HepG2 (cell line): ENCODE measurements around the gene PROM2. TPM values are rescaled to one million over a fixed set of nuclear protein-coding genes. Genes with fewer than 3 reads are reported as not detected.

Source experiments
- ATAC-seq: fragments of 200-7000 bp; cut with Tn5 transposase; 3 replicates; pipeline ENCODE4 v1.9.1; 2020; ENCODE audit warnings: mild to moderate bottlenecking, moderate library complexity
- BruUV-seq: library from RNA; stranded (reverse); fragments of 400-500 nt; replicated peaks from 2 replicates; lab custom pipeline; 2021; lab: Mats Ljungman, UMichigan
- CTCF ChIA-PET: fragments of 300-600 bp; formaldehyde crosslinking; extraction: SDS; loops from one replicate; lab custom pipeline; 2021; ENCODE audit warnings: low total read pairs, inconsistent platforms, low intra/inter-chr PET ratio; lab: Yijun Ruan, JAX
- POLR2A ChIA-PET: fragments of 350-600 bp; sonication (Branson Sonifier 250); formaldehyde crosslinking; loops from one replicate; lab custom pipeline; 2020; ENCODE audit warnings: antibody characterized with exemption, inconsistent platforms; lab: Yijun Ruan, JAX
- DNase-seq: peaks from one replicate; pipeline ENCODE4 v3.0.0-alpha.2; 2015; ENCODE audit warnings: low spot score
- FAIRE-seq: peaks from 3 replicates; lab custom pipeline; 2011; peaks lifted over from hg19 to GRCh38; lab: Jason Lieb, UNC
- H2AFZ ChIP-seq: one replicate; pipeline ENCODE4 v1.6.1; 2011; ENCODE audit warnings: low read length, inconsistent platforms
- H3K27ac ChIP-seq: fragments of 300-600 bp; 3 replicates; pipeline ENCODE4 v1.8.0; 2011; ENCODE audit warnings: mixed run types, mild to moderate bottlenecking, mixed read lengths, low read length, inconsistent platforms; ENCODE audit not compliant: insufficient read depth; ENCODE audit errors: extremely low read length
- H3K27me3 ChIP-seq, 2 experiments: fragments of 200-600 bp in 1 of 2; 2 replicates in 1 of 2; 3 replicates in 1 of 2; pipeline versions ENCODE4 v1.6.0 to v1.8.0; 2011; ENCODE audit warnings: low read length in 2 of 2, mild to moderate bottlenecking in 2 of 2, moderate library complexity in 2 of 2, inconsistent platforms in 1 of 2; ENCODE audit not compliant: insufficient read depth in 2 of 2, control insufficient read depth in 1 of 2
- H3K36me3 ChIP-seq, 2 experiments: fragments of 200-600 bp in 1 of 2; replicated peaks in 1 of 2; 2 replicates in 1 of 2; 3 replicates in 1 of 2; pipeline versions ENCODE4 v1.5.1 to v1.8.0; 2011; ENCODE audit warnings: low read length in 2 of 2, inconsistent platforms in 1 of 2; ENCODE audit not compliant: insufficient read depth in 2 of 2, control insufficient read depth in 1 of 2
- H3K4me1 ChIP-seq: 2 replicates; pipeline ENCODE4 v1.5.1; 2012; ENCODE audit warnings: low read length, inconsistent platforms; ENCODE audit not compliant: insufficient read depth
- H3K4me2 ChIP-seq: 2 replicates; pipeline ENCODE4 v1.6.0; 2011; ENCODE audit warnings: low read depth, low read length, inconsistent platforms
- H3K4me3 ChIP-seq, 3 experiments: fragments of 200-600 bp in 1 of 3; sonication (generic), shearing (Covaris generic) in 1 of 3; replicated peaks in 1 of 3; 2 replicates each; pipeline ENCODE4 v1.5.1; 2011 to 2016; ENCODE audit warnings: low read length in 3 of 3, inconsistent platforms in 2 of 3, low read depth in 2 of 3, mild to moderate bottlenecking in 2 of 3, control low read depth in 1 of 3, mixed read lengths in 1 of 3; ENCODE audit not compliant: insufficient read depth in 1 of 3
- H3K79me2 ChIP-seq: one replicate; pipeline ENCODE4 v1.6.1; 2011; ENCODE audit warnings: low read length, inconsistent platforms; ENCODE audit not compliant: insufficient read depth
- H3K9ac ChIP-seq: 2 replicates; pipeline ENCODE4 v1.6.0; 2011; ENCODE audit warnings: mild to moderate bottlenecking, low read depth, low read length, inconsistent platforms; ENCODE audit not compliant: insufficient read depth
- H3K9me3 ChIP-seq: 2 replicates; pipeline ENCODE4 v1.5.1; 2012; ENCODE audit warnings: mild to moderate bottlenecking, low read length
- H4K20me1 ChIP-seq: 2 replicates; pipeline ENCODE4 v1.6.0; 2011; ENCODE audit warnings: inconsistent platforms, mild to moderate bottlenecking, low read length, moderate library complexity; ENCODE audit not compliant: insufficient read depth
- DNMT3B ChIP-seq: conservative IDR thresholded peaks from 2 replicates; pipeline ENCODE4 v1.6.1; 2016; ENCODE audit warnings: missing biosample characterization, control low read depth
- ETV5 ChIP-seq: IDR thresholded peaks from 2 replicates; pipeline ENCODE4 v1.6.1; 2018; ENCODE audit warnings: missing biosample characterization, missing genetic modification reagents, inconsistent platforms, borderline replicate concordance
- GTF2F1 ChIP-seq: fragments of 150-350 bp; IDR thresholded peaks from 2 replicates; pipeline ENCODE4 v1.6.1; 2014; ENCODE audit warnings: low read length
- HIC2 ChIP-seq: sonication (generic); formaldehyde crosslinking; IDR thresholded peaks from 2 replicates; pipeline ENCODE4 v1.9.0; 2022; ENCODE audit warnings: low read depth, missing genetic modification reagents
- HNRNPH1 ChIP-seq: fragments of 200-400 bp; formaldehyde crosslinking; optimal IDR thresholded peaks from 2 replicates; pipeline ENCODE3; 2017; ENCODE audit warnings: mild to moderate bottlenecking, low read depth, low read length
- JUN ChIP-seq: sonication (generic); formaldehyde crosslinking; IDR thresholded peaks from 2 replicates; pipeline ENCODE4 v1.4.0; 2020; ENCODE audit warnings: mild to moderate bottlenecking, missing genetic modification reagents
- MED13 ChIP-seq: sonication (generic); formaldehyde crosslinking; IDR thresholded peaks from 2 replicates; pipeline ENCODE4 v1.5.0; 2020; ENCODE audit warnings: missing genetic modification reagents
- POLR2A ChIP-seq, 2 experiments: IDR thresholded peaks; 2 replicates each; pipeline ENCODE4 v1.6.1; 2011; ENCODE audit warnings: low read depth in 2 of 2, low read length in 2 of 2, mild to moderate bottlenecking in 1 of 2, moderate library complexity in 1 of 2; ENCODE audit not compliant: insufficient read depth in 1 of 2
- PRDM15 ChIP-seq: sonication (generic); formaldehyde crosslinking; IDR thresholded peaks from 2 replicates; pipeline ENCODE4 v1.4.0; 2020; ENCODE audit warnings: missing genetic modification reagents
- ZBTB8A ChIP-seq: sonication (generic); formaldehyde crosslinking; IDR thresholded peaks from 2 replicates; pipeline ENCODE4 v1.4.0; 2020; ENCODE audit warnings: mild to moderate bottlenecking, low read depth, missing genetic modification reagents, borderline replicate concordance
- ZNF329 ChIP-seq: sonication (generic); formaldehyde crosslinking; IDR thresholded peaks from 2 replicates; pipeline ENCODE4 v1.9.0; 2021; ENCODE audit warnings: low read depth, mild to moderate bottlenecking, missing genetic modification reagents
- ZNF33A ChIP-seq: sonication (generic); formaldehyde crosslinking; IDR thresholded peaks from 2 replicates; pipeline ENCODE4 v1.5.1; 2020; ENCODE audit warnings: missing genetic modification reagents, mild to moderate bottlenecking, moderate library complexity, borderline replicate concordance
- ZNF576 ChIP-seq: sonication (generic); formaldehyde crosslinking; IDR thresholded peaks from 2 replicates; pipeline ENCODE4 v1.4.0; 2020; ENCODE audit warnings: mild to moderate bottlenecking, missing genetic modification reagents
- WGBS: methylation state at CpG from one replicate; pipeline ENCODE4 v1.1.6; 2017; ENCODE audit warnings: low lambda C conversion rate; 5-methylcytosine and 5-hydroxymethylcytosine counted together
- in situ Hi-C: cut with HindIII; loops from 2 replicates; pipeline ENCODE4 v1.10.0; 2017; ENCODE audit warnings: low pct_unique_long_range_greater_than_20kb; ENCODE audit not compliant: extremely low pct_ligation_motif_present
- intact Hi-C: fragments of 100-400 bp; cut with micrococcal nuclease; formaldehyde crosslinking; loops from one replicate; pipeline ENCODE4 v1.10.0; 2022; ENCODE audit not compliant: unreplicated experiment
- polyA plus RNA-seq, 8 experiments: library from polyadenylated mRNA; depleted of rRNA in 3 of 8; stranded (reverse) in 7 of 8; unstranded in 1 of 8; fragments of >200 nt; fragmentation: Illumina TruSeq in 4 of 8; extraction: Trizol in 4 of 8; gene quantifications; 2 replicates each; pipeline versions ENCODE4 v1.2.1 to v1.2.3, GENCODE V29; 2011 to 2016; ENCODE audit warnings: low read depth in 4 of 8, missing spikeins in 1 of 8, mixed read lengths in 1 of 8; ENCODE audit not compliant: insufficient read depth in 1 of 8
- total RNA-seq, 5 experiments: library from RNA; depleted of rRNA; stranded (reverse); fragments of >200 nt; fragmentation: Illumina TruSeq; extraction: Trizol; gene quantifications; 2 replicates each; pipeline ENCODE4 v1.2.3, GENCODE V29; 2016; ENCODE audit warnings: low read depth in 1 of 5
- TF ChIP-seq, protein P1 (sequence below): sonication (generic); formaldehyde crosslinking; IDR thresholded peaks from 2 replicates; pipeline ENCODE4 v1.5.0; 2020; ENCODE audit warnings: missing genetic modification reagents
- TF ChIP-seq, protein P2 (sequence below): sonication (generic); formaldehyde crosslinking; IDR thresholded peaks from 2 replicates; pipeline ENCODE4 v1.4.0; 2020; ENCODE audit warnings: missing genetic modification reagents, borderline replicate concordance

PROM2 gene
- total and polyA plus RNA-seq, 2 of the 13 experiments (the other 11 are each of a cell fraction or from before 2014, with no cell fraction given): not detected

DNA sequence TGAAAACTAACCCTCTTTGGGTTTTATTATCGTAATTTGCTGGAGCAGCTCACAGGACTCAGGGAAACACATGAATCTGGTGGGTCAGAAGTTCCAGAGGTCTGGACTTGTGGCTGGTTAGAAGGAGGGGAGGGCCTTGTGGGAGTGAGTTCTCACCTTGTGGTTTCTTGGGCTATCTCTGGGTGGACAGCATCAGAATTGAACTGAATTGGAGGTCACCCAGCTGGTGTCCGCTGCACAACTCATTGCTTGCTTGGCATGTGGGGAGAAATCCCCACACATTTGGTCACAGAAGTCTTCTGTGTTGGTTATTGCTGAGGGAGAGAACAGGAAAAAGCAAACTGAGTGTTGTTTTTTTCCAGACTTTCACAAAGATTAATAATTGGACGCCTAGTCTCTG is 39.4 kb upstream of the PROM2 start:
- 30% methylated on average over 3 of the region's 3 CpGs for WGBS

More for the DNA sequence above, 39.4 kb upstream of the PROM2 start:
- FAIRE-seq (no peak), DNase-seq (no peak), ATAC-seq (no peak)
- Histone ChIP-seq H3K4me3 (no peak overlapping the region), H3K4me1 (peaks cover 4% of the 10 kb centered on the region; the same call in 1 of the 2 replicates), H3K79me2 (no peaks in the 10 kb centered on the region), H3K9me3 (no peaks in the 10 kb centered on the region), H3K27me3 (no peaks in the 10 kb centered on the region; a peak in 1 of 5 replicates), H3K36me3 (no peaks in the 10 kb centered on the region), H3K9ac (no peak overlapping the region), H3K27ac (no peak overlapping the region), H3K4me2 (no peak overlapping the region), H4K20me1 (no peaks in the 10 kb centered on the region), H2AFZ (no peak overlapping the region)
- POLR2A ChIA-PET: no interaction called here
- intact Hi-C loops (no loop called here), in situ Hi-C loops (loop anchor here (5.0 kb wide), 1 partner anchor 82 kb away; no protein-coding TSS in a partner anchor)
- TF ChIP-seq, protein P1, sequence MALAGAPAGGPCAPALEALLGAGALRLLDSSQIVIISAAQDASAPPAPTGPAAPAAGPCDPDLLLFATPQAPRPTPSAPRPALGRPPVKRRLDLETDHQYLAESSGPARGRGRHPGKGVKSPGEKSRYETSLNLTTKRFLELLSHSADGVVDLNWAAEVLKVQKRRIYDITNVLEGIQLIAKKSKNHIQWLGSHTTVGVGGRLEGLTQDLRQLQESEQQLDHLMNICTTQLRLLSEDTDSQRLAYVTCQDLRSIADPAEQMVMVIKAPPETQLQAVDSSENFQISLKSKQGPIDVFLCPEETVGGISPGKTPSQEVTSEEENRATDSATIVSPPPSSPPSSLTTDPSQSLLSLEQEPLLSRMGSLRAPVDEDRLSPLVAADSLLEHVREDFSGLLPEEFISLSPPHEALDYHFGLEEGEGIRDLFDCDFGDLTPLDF: no peak
- TF ChIP-seq, protein P2, sequence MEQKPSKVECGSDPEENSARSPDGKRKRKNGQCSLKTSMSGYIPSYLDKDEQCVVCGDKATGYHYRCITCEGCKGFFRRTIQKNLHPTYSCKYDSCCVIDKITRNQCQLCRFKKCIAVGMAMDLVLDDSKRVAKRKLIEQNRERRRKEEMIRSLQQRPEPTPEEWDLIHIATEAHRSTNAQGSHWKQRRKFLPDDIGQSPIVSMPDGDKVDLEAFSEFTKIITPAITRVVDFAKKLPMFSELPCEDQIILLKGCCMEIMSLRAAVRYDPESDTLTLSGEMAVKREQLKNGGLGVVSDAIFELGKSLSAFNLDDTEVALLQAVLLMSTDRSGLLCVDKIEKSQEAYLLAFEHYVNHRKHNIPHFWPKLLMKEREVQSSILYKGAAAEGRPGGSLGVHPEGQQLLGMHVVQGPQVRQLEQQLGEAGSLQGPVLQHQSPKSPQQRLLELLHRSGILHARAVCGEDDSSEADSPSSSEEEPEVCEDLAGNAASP (CRISPR knock-in tag): no peak
- TF ChIP-seq PRDM15 (CRISPR knock-in tag) (no peak), HIC2 (CRISPR knock-in tag) (no peak), JUN (CRISPR knock-in tag) (no peak), ZBTB8A (no peak), MED13 (CRISPR knock-in tag) (no peak), ZNF576 (no peak), ZNF329 (CRISPR knock-in tag) (no peak), POLR2A (IDR thresholded peaks at IDR 0.05; ENCODE audit: insufficient read depth in 1 of 2, low read depth in 2 of 2, low read length in 2 of 2) (no peak), GTF2F1 (no peak), ETV5 (CRISPR knock-in tag) (no peak), HNRNPH1 (no peak), DNMT3B (CRISPR knock-in tag) (no peak), ZNF33A (CRISPR knock-in tag) (no peak)
- CTCF ChIA-PET: no interaction called here
- BruUV-seq: no TSS peak
